ENCODE measurements around the gene FSTL5. TPM values are rescaled to one million over a fixed set of nuclear protein-coding genes. Genes with fewer than 3 reads are reported as not detected.

The FSTL5 gene
- total RNA-seq, 8 experiments from 2014 or later: 0.17 to 31.3 (median 3.0) TPM

GRCh38 chr4:161919442-161920220 lies 244.2 kb downstream of the FSTL5 start:
- 0 to 93% (median 71%) methylated on average over 2 to 3 of the region's 3 CpGs for WGBS, 10 experiments
- in situ Hi-C loops (cut with MboI; ENCODE audit: low pct_unique_long_range_greater_than_20kb in 2 of 9, low sequenced_read_pairs in 9 of 9, unreplicated experiment in 9 of 9): no loop called here
- ATAC-seq (replicated peaks in 6 of 8): no peak
- Histone ChIP-seq H3K4me3 (no peak overlapping the region), H3K4me1 (replicated peaks in 1 of 2) (no peaks in the 10 kb centered on the region), H3K27ac (no peak overlapping the region)

GRCh38 chr4:161916035-161916434 lies 247.8 kb downstream of the FSTL5 start:
- ATAC-seq (replicated peaks in 6 of 8): no peak
- H3K4me3 ChIP-seq: no peak overlapping the region
- in situ Hi-C loops (cut with MboI; ENCODE audit: low pct_unique_long_range_greater_than_20kb in 2 of 9, low sequenced_read_pairs in 9 of 9, unreplicated experiment in 9 of 9): no loop called here
- no peaks in the 10 kb centered on the region for H3K4me1 ChIP-seq (replicated peaks in 1 of 2)
- no peak overlapping the region for H3K27ac ChIP-seq
- WGBS, 10 experiments: 0 to 88% (median 50%) methylated on average over 1 of the region's 1 CpG

GRCh38 chr4:161907590-161907955 lies 256.2 kb downstream of the FSTL5 start:
- Histone ChIP-seq H3K4me1 (replicated peaks in 1 of 2) (no peaks in the 10 kb centered on the region), H3K4me3 (no peak overlapping the region), H3K27ac (no peak overlapping the region)
- peak in 1 of 8 experiments; percentile 60 for ATAC-seq (replicated peaks in 6 of 8)
- 0 to 81% (median 53%) methylated on average over 1 to 2 of the region's 2 CpGs for WGBS, 10 experiments
- in situ Hi-C loops (cut with MboI; ENCODE audit: low pct_unique_long_range_greater_than_20kb in 2 of 9, low sequenced_read_pairs in 9 of 9, unreplicated experiment in 9 of 9): no loop called here

GRCh38 chr4:161906836-161907589 lies 256.8 kb downstream of the FSTL5 start:
- H3K4me3 ChIP-seq: no peak overlapping the region
- H3K4me1 ChIP-seq (replicated peaks in 1 of 2): no peaks in the 10 kb centered on the region
- 0 to 93% (median 79%) methylated on average over 1 to 4 of the region's 4 CpGs for WGBS, 10 experiments
- no peak overlapping the region for H3K27ac ChIP-seq
- ATAC-seq (replicated peaks in 6 of 8): peak in 3 of 8 experiments; percentile 54 to 95 (median 94)
- in situ Hi-C loops (cut with MboI; ENCODE audit: low pct_unique_long_range_greater_than_20kb in 2 of 9, low sequenced_read_pairs in 9 of 9, unreplicated experiment in 9 of 9): no loop called here

- no peak overlapping the region for H3K4me3 ChIP-seq
- no peaks in the 10 kb centered on the region for H3K4me1 ChIP-seq (replicated peaks in 1 of 2)
- no peak overlapping the region for H3K27ac ChIP-seq
- in situ Hi-C loops (cut with MboI; ENCODE audit: low pct_unique_long_range_greater_than_20kb in 2 of 9, low sequenced_read_pairs in 9 of 9, unreplicated experiment in 9 of 9): no loop called here
- WGBS, 10 experiments: 0 to 93% (median 80%) methylated on average over 2 to 6 of the region's 6 CpGs; no CpG with 5 or more reads in 1 of the 10 experiments
- no peak for ATAC-seq (replicated peaks in 6 of 8)
Observed at GRCh38 chr4:161900110-161900509, 263.7 kb downstream of the FSTL5 start.

GRCh38 chr4:161894493-161895167 lies 269.2 kb downstream of the FSTL5 start:
- in situ Hi-C loops (cut with MboI; ENCODE audit: low pct_unique_long_range_greater_than_20kb in 2 of 9, low sequenced_read_pairs in 9 of 9, unreplicated experiment in 9 of 9): no loop called here
- Histone ChIP-seq H3K4me1 (replicated peaks in 1 of 2) (no peaks in the 10 kb centered on the region), H3K4me3 (no peak overlapping the region), H3K27ac (no peak overlapping the region)
- ATAC-seq (replicated peaks in 6 of 8): no peak
- WGBS, 10 experiments: 0 to 100% (median 75%) methylated on average over 1 to 6 of the region's 6 CpGs; no CpG with 5 or more reads in 2 of the 10 experiments

GRCh38 chr4:161894014-161894413 lies 269.8 kb downstream of the FSTL5 start:
- Histone ChIP-seq H3K4me3 (no peak overlapping the region), H3K27ac (no peak overlapping the region), H3K4me1 (replicated peaks in 1 of 2) (no peaks in the 10 kb centered on the region)
- 0 to 100% (median 100%) methylated on average over 1 of the region's 1 CpG; no CpG with 5 or more reads in 3 of the 10 experiments for WGBS, 10 experiments
- no peak for ATAC-seq (replicated peaks in 6 of 8)
- in situ Hi-C loops (cut with MboI; ENCODE audit: low pct_unique_long_range_greater_than_20kb in 2 of 9, low sequenced_read_pairs in 9 of 9, unreplicated experiment in 9 of 9): no loop called here

- Histone ChIP-seq H3K4me3 (no peak overlapping the region), H3K4me1 (replicated peaks in 1 of 2) (no peaks in the 10 kb centered on the region), H3K27ac (no peak overlapping the region)
- in situ Hi-C loops (cut with MboI; ENCODE audit: low pct_unique_long_range_greater_than_20kb in 2 of 9, low sequenced_read_pairs in 9 of 9, unreplicated experiment in 9 of 9): no loop called here
- WGBS, 10 experiments: 0 to 100% (median 100%) methylated on average over 1 of the region's 1 CpG; no CpG with 5 or more reads in 1 of the 10 experiments
- ATAC-seq (replicated peaks in 6 of 8): no peak
Observed at GRCh38 chr4:161893566-161893965, 270.2 kb downstream of the FSTL5 start.

- no peak for ATAC-seq (replicated peaks in 6 of 8)
- in situ Hi-C loops (cut with MboI; ENCODE audit: low pct_unique_long_range_greater_than_20kb in 2 of 9, low sequenced_read_pairs in 9 of 9, unreplicated experiment in 9 of 9): no loop called here
- H3K4me3 ChIP-seq: no peak overlapping the region
- H3K4me1 ChIP-seq (replicated peaks in 1 of 2): no peaks in the 10 kb centered on the region
- no peak overlapping the region for H3K27ac ChIP-seq
Observed at GRCh38 chr4:161892951-161893350, 270.8 kb downstream of the FSTL5 start.

GRCh38 chr4:161883157-161883556 lies 280.6 kb downstream of the FSTL5 start:
- 7 to 96% (median 67%) methylated on average over 1 to 4 of the region's 4 CpGs; no CpG with 5 or more reads in 1 of the 10 experiments for WGBS, 10 experiments
- no peak overlapping the region for H3K27ac ChIP-seq
- no peak overlapping the region for H3K4me3 ChIP-seq
- no peaks in the 10 kb centered on the region for H3K4me1 ChIP-seq (replicated peaks in 1 of 2)
- in situ Hi-C loops (cut with MboI; ENCODE audit: low pct_unique_long_range_greater_than_20kb in 2 of 9, low sequenced_read_pairs in 9 of 9, unreplicated experiment in 9 of 9): no loop called here
- no peak for ATAC-seq (replicated peaks in 6 of 8)

- H3K4me3 ChIP-seq: no peak overlapping the region
- H3K27ac ChIP-seq: no peak overlapping the region
- WGBS, 10 experiments: 40 to 100% (median 93%) methylated on average over 2 to 4 of the region's 4 CpGs
- ATAC-seq (replicated peaks in 6 of 8): no peak
- no peaks in the 10 kb centered on the region for H3K4me1 ChIP-seq (replicated peaks in 1 of 2)
- in situ Hi-C loops (cut with MboI; ENCODE audit: low pct_unique_long_range_greater_than_20kb in 2 of 9, low sequenced_read_pairs in 9 of 9, unreplicated experiment in 9 of 9): no loop called here
Observed at GRCh38 chr4:161881370-161881769, 282.4 kb downstream of the FSTL5 start.

- peak in 1 of 8 experiments; percentile 29 for ATAC-seq (replicated peaks in 6 of 8)
- Histone ChIP-seq H3K27ac (no peak overlapping the region), H3K4me1 (replicated peaks in 1 of 2) (no peaks in the 10 kb centered on the region), H3K4me3 (no peak overlapping the region)
- WGBS, 10 experiments: 25 to 100% (median 79%) methylated on average over 1 to 2 of the region's 2 CpGs; no CpG with 5 or more reads in 2 of the 10 experiments
- in situ Hi-C loops (cut with MboI; ENCODE audit: low pct_unique_long_range_greater_than_20kb in 2 of 9, low sequenced_read_pairs in 9 of 9, unreplicated experiment in 9 of 9): no loop called here
Observed at GRCh38 chr4:161869511-161869910, 294.3 kb downstream of the FSTL5 start.

- no peak overlapping the region for H3K4me3 ChIP-seq
- no peaks in the 10 kb centered on the region for H3K4me1 ChIP-seq (replicated peaks in 1 of 2)
- ATAC-seq (replicated peaks in 6 of 8): no peak
- WGBS, 10 experiments: 0 to 100% (median 94%) methylated on average over 1 of the region's 1 CpG; no CpG with 5 or more reads in 2 of the 10 experiments
- in situ Hi-C loops (cut with MboI; ENCODE audit: low pct_unique_long_range_greater_than_20kb in 2 of 9, low sequenced_read_pairs in 9 of 9, unreplicated experiment in 9 of 9): no loop called here
- H3K27ac ChIP-seq: no peak overlapping the region
Observed at GRCh38 chr4:161856711-161857326, 307.0 kb downstream of the FSTL5 start.
